HepG2 (cell line): ENCODE data around the gene PNPLA2. TPM values are rescaled to one million over a fixed set of nuclear protein-coding genes. Genes with fewer than 3 reads are reported as not detected.

Experiments
- ATAC-seq: fragments of 200-7000 bp; cut with Tn5 transposase; 3 replicates; pipeline ENCODE4 v1.9.1; 2020; ENCODE audit warnings: mild to moderate bottlenecking, moderate library complexity
- BruUV-seq: library from RNA; stranded (reverse); fragments of 400-500 nt; replicated peaks from 2 replicates; lab custom pipeline; 2021; lab: Mats Ljungman, UMichigan
- CTCF ChIA-PET: fragments of 300-600 bp; formaldehyde crosslinking; extraction: SDS; loops from one replicate; lab custom pipeline; 2021; ENCODE audit warnings: low total read pairs, inconsistent platforms, low intra/inter-chr PET ratio; lab: Yijun Ruan, JAX
- POLR2A ChIA-PET: fragments of 350-600 bp; sonication (Branson Sonifier 250); formaldehyde crosslinking; loops from one replicate; lab custom pipeline; 2020; ENCODE audit warnings: antibody characterized with exemption, inconsistent platforms; lab: Yijun Ruan, JAX
- DNase-seq: peaks from one replicate; pipeline ENCODE4 v3.0.0-alpha.2; 2015; ENCODE audit warnings: low spot score
- FAIRE-seq: peaks from 3 replicates; lab custom pipeline; 2011; peaks lifted over from hg19 to GRCh38; lab: Jason Lieb, UNC
- H2AFZ ChIP-seq: one replicate; pipeline ENCODE4 v1.6.1; 2011; ENCODE audit warnings: low read length, inconsistent platforms
- H3K27ac ChIP-seq: fragments of 300-600 bp; 3 replicates; pipeline ENCODE4 v1.8.0; 2011; ENCODE audit warnings: mixed run types, mild to moderate bottlenecking, mixed read lengths, low read length, inconsistent platforms; ENCODE audit not compliant: insufficient read depth; ENCODE audit errors: extremely low read length
- H3K27me3 ChIP-seq, 2 experiments: fragments of 200-600 bp in 1 of 2; 2 replicates in 1 of 2; 3 replicates in 1 of 2; pipeline versions ENCODE4 v1.6.0 to v1.8.0; 2011; ENCODE audit warnings: low read length in 2 of 2, mild to moderate bottlenecking in 2 of 2, moderate library complexity in 2 of 2, inconsistent platforms in 1 of 2; ENCODE audit not compliant: insufficient read depth in 2 of 2, control insufficient read depth in 1 of 2
- H3K36me3 ChIP-seq, 2 experiments: fragments of 200-600 bp in 1 of 2; replicated peaks in 1 of 2; 2 replicates in 1 of 2; 3 replicates in 1 of 2; pipeline versions ENCODE4 v1.5.1 to v1.8.0; 2011; ENCODE audit warnings: low read length in 2 of 2, inconsistent platforms in 1 of 2; ENCODE audit not compliant: insufficient read depth in 2 of 2, control insufficient read depth in 1 of 2
- H3K4me1 ChIP-seq: 2 replicates; pipeline ENCODE4 v1.5.1; 2012; ENCODE audit warnings: low read length, inconsistent platforms; ENCODE audit not compliant: insufficient read depth
- H3K4me2 ChIP-seq: 2 replicates; pipeline ENCODE4 v1.6.0; 2011; ENCODE audit warnings: low read depth, low read length, inconsistent platforms
- H3K4me3 ChIP-seq, 3 experiments: fragments of 200-600 bp in 1 of 3; sonication (generic), shearing (Covaris generic) in 1 of 3; replicated peaks in 1 of 3; 2 replicates each; pipeline ENCODE4 v1.5.1; 2011 to 2016; ENCODE audit warnings: low read length in 3 of 3, inconsistent platforms in 2 of 3, low read depth in 2 of 3, mild to moderate bottlenecking in 2 of 3, control low read depth in 1 of 3, mixed read lengths in 1 of 3; ENCODE audit not compliant: insufficient read depth in 1 of 3
- H3K79me2 ChIP-seq: one replicate; pipeline ENCODE4 v1.6.1; 2011; ENCODE audit warnings: low read length, inconsistent platforms; ENCODE audit not compliant: insufficient read depth
- H3K9ac ChIP-seq: 2 replicates; pipeline ENCODE4 v1.6.0; 2011; ENCODE audit warnings: mild to moderate bottlenecking, low read depth, low read length, inconsistent platforms; ENCODE audit not compliant: insufficient read depth
- H3K9me3 ChIP-seq: 2 replicates; pipeline ENCODE4 v1.5.1; 2012; ENCODE audit warnings: mild to moderate bottlenecking, low read length
- H4K20me1 ChIP-seq: 2 replicates; pipeline ENCODE4 v1.6.0; 2011; ENCODE audit warnings: inconsistent platforms, mild to moderate bottlenecking, low read length, moderate library complexity; ENCODE audit not compliant: insufficient read depth
- AGO1 ChIP-seq: fragments of 200-400 bp; formaldehyde crosslinking; IDR thresholded peaks from 2 replicates; pipeline ENCODE4 v1.6.1; 2017; ENCODE audit warnings: mild to moderate bottlenecking, low read depth, low read length, moderate library complexity; ENCODE audit not compliant: poor library complexity, severe bottlenecking
- AGO2 ChIP-seq: fragments of 200-400 bp; formaldehyde crosslinking; optimal IDR thresholded peaks from 2 replicates; pipeline ENCODE3; 2017; ENCODE audit warnings: mild to moderate bottlenecking, low read depth, low read length, moderate library complexity
- CEBPZ ChIP-seq: IDR thresholded peaks from 2 replicates; pipeline ENCODE4 v1.6.1; 2012; ENCODE audit warnings: low read length, improper control_type of control experiment
- HCFC1 ChIP-seq: fragments of 150-350 bp; IDR thresholded peaks from 2 replicates; pipeline ENCODE4 v1.6.1; 2014; ENCODE audit warnings: low read depth, low read length
- IKZF4 ChIP-seq: sonication (generic); formaldehyde crosslinking; IDR thresholded peaks from 2 replicates; pipeline ENCODE4 v1.5.1; 2020; ENCODE audit warnings: borderline replicate concordance, mild to moderate bottlenecking, low read depth, missing genetic modification reagents; ENCODE audit errors: not compliant biosample characterization
- SNAPC4 ChIP-seq: sonication (generic); formaldehyde crosslinking; IDR thresholded peaks from 2 replicates; pipeline ENCODE4 v1.4.0; 2020; ENCODE audit warnings: mild to moderate bottlenecking, missing genetic modification reagents
- TARDBP ChIP-seq: sonication (generic); formaldehyde crosslinking; IDR thresholded peaks from 2 replicates; pipeline ENCODE4 v1.8.0; 2022; ENCODE audit warnings: mild to moderate bottlenecking, missing genetic modification reagents
- ZKSCAN8 ChIP-seq: IDR thresholded peaks from 2 replicates; pipeline ENCODE4 v1.6.1; 2016; ENCODE audit warnings: borderline replicate concordance, missing genetic modification reagents, missing compliant biosample characterization
- ZNF274 ChIP-seq: sonication (generic); formaldehyde crosslinking; IDR thresholded peaks from 2 replicates; pipeline ENCODE4 v1.5.1; 2020; ENCODE audit warnings: mild to moderate bottlenecking, missing genetic modification reagents
- ZNF510 ChIP-seq: sonication (generic); formaldehyde crosslinking; IDR thresholded peaks from 2 replicates; pipeline ENCODE4 v1.4.0; 2020; ENCODE audit warnings: low read depth, mild to moderate bottlenecking, missing genetic modification reagents
- ZNF567 ChIP-seq: sonication (generic); formaldehyde crosslinking; IDR thresholded peaks from 2 replicates; pipeline ENCODE4 v1.8.1; 2023; ENCODE audit warnings: mild to moderate bottlenecking, missing genetic modification reagents, borderline replicate concordance
- ZNF746 ChIP-seq: sonication (generic); formaldehyde crosslinking; IDR thresholded peaks from 2 replicates; pipeline ENCODE4 v1.8.0; 2022; ENCODE audit warnings: mild to moderate bottlenecking, missing genetic modification reagents
- ZNF790 ChIP-seq: sonication (generic); formaldehyde crosslinking; IDR thresholded peaks from 2 replicates; pipeline ENCODE4 v1.8.0; 2022; ENCODE audit warnings: missing genetic modification reagents, mild to moderate bottlenecking, borderline replicate concordance
- WGBS: methylation state at CpG from one replicate; pipeline ENCODE4 v1.1.6; 2017; ENCODE audit warnings: low lambda C conversion rate; 5-methylcytosine and 5-hydroxymethylcytosine counted together
- in situ Hi-C: cut with HindIII; loops from 2 replicates; pipeline ENCODE4 v1.10.0; 2017; ENCODE audit warnings: low pct_unique_long_range_greater_than_20kb; ENCODE audit not compliant: extremely low pct_ligation_motif_present
- intact Hi-C: fragments of 100-400 bp; cut with micrococcal nuclease; formaldehyde crosslinking; loops from one replicate; pipeline ENCODE4 v1.10.0; 2022; ENCODE audit not compliant: unreplicated experiment
- polyA plus RNA-seq, 8 experiments: library from polyadenylated mRNA; depleted of rRNA in 3 of 8; stranded (reverse) in 7 of 8; unstranded in 1 of 8; fragments of >200 nt; fragmentation: Illumina TruSeq in 4 of 8; extraction: Trizol in 4 of 8; gene quantifications; 2 replicates each; pipeline versions ENCODE4 v1.2.1 to v1.2.3, GENCODE V29; 2011 to 2016; ENCODE audit warnings: low read depth in 4 of 8, missing spikeins in 1 of 8, mixed read lengths in 1 of 8; ENCODE audit not compliant: insufficient read depth in 1 of 8
- total RNA-seq, 5 experiments: library from RNA; depleted of rRNA; stranded (reverse); fragments of >200 nt; fragmentation: Illumina TruSeq; extraction: Trizol; gene quantifications; 2 replicates each; pipeline ENCODE4 v1.2.3, GENCODE V29; 2016; ENCODE audit warnings: low read depth in 1 of 5

The PNPLA2 gene
- total and polyA plus RNA-seq, 2 of the 13 experiments (the other 11 are each of a cell fraction or from before 2014, with no cell fraction given), result 10.5 to 43.2 TPM

- TF ChIP-seq TARDBP (CRISPR knock-in tag), result no peak
- no peak for TF ChIP-seq HCFC1
- TF ChIP-seq ZKSCAN8 (CRISPR knock-in tag), result no peak
- TF ChIP-seq ZNF790 (CRISPR knock-in tag), result no peak
- TF ChIP-seq SNAPC4 (CRISPR knock-in tag), result no peak
- TF ChIP-seq, all 625 proteins: peak for 0
Measured at GRCh38 chr11:803467-803742, 15.3 kb upstream of the PNPLA2 start (continued).

- ATAC-seq (peak; percentile 10), DNase-seq (no peak), FAIRE-seq (no peak)
- POLR2A ChIA-PET, result interaction anchor here (1.5 to 4.6 kb wide), 4 partner anchors 8 to 35 kb away, joined by 6 to 56 read pairs (median 14); partner anchors contain the start of gene PNPLA2
- H3K27ac ChIP-seq, result peak overlapping the region; percentile 19
- no peaks in the 10 kb centered on the region; a peak in 1 of 5 replicates for H3K27me3 ChIP-seq
- no peak overlapping the region for H2AFZ ChIP-seq
- 29% methylated on average over 23 of the region's 26 CpGs for WGBS
- CTCF ChIA-PET, result no interaction called here
- no peaks in the 10 kb centered on the region for H3K9me3 ChIP-seq
- peaks cover 7 to 8% of the 10 kb centered on the region in 2 experiments; a peak in 3 of 5 replicates for H3K36me3 ChIP-seq
- in situ Hi-C loops (no loop called here), intact Hi-C loops (no loop called here)
- peak overlapping the region; percentile 79 for H3K9ac ChIP-seq
- no peaks in the 10 kb centered on the region for H4K20me1 ChIP-seq
- H3K4me1 ChIP-seq, result peaks cover 36% of the 10 kb centered on the region
- no TSS peak for BruUV-seq
- peak overlapping the region; percentile 94 for H3K4me2 ChIP-seq
- H3K79me2 ChIP-seq, result peaks cover 25% of the 10 kb centered on the region
- H3K4me3 ChIP-seq, result peak overlapping the region; percentile 60 to 82 (median 80)
- TF ChIP-seq ZNF510 (0 out of 2 replicates have a peak, but pooled peaks have one; percentile 30), ZNF746 (0 out of 2 replicates have a peak, but pooled peaks have one; percentile 35), ZNF274 (0 out of 2 replicates have a peak, but pooled peaks have one; percentile 12), AGO2 (peak; percentile 68), IKZF4 (CRISPR knock-in tag) (peak; percentile 22), ZNF567 (CRISPR knock-in tag) (no peak), AGO1 (peak; percentile 74), CEBPZ (no peak)
Measured at GRCh38 chr11:803770-804598, 14.7 kb upstream of the PNPLA2 start.
